Neural progenitor cell (in vitro differentiated cells): ENCODE results near the gene CERT1. TPM values are rescaled to one million over a fixed set of nuclear protein-coding genes. Genes with fewer than 3 reads are reported as not detected.

ENCODE experiments used
- DNase-seq: peaks from one replicate; pipeline ENCODE4 v3.0.0-alpha.2; 2016; ENCODE audit warnings: low spot score
- H2AFZ ChIP-seq: fragments of 200-600 bp; sonication (generic); replicated peaks from 2 replicates; pipeline ENCODE4 v1.6.1; 2016; ENCODE audit warnings: antibody characterized with exemption
- H3F3A ChIP-seq: fragments of 200-600 bp; sonication (generic); 2 replicates; pipeline ENCODE4 v1.6.1; 2016; ENCODE audit warnings: antibody characterized with exemption, low read depth
- H3K27ac ChIP-seq: fragments of 200-600 bp; sonication (generic); 2 replicates; pipeline ENCODE4 v1.5.1; 2016; ENCODE audit warnings: mild to moderate bottlenecking
- H3K27me3 ChIP-seq: fragments of 200-600 bp; sonication (generic); 2 replicates; pipeline ENCODE4 v1.6.1; 2016; ENCODE audit warnings: mild to moderate bottlenecking, moderate library complexity
- H3K36me3 ChIP-seq: fragments of 200-600 bp; sonication (generic); 2 replicates; pipeline ENCODE4 v1.5.1; 2016
- H3K4me1 ChIP-seq: fragments of 200-600 bp; sonication (generic); 2 replicates; pipeline ENCODE4 v1.6.1; 2016; ENCODE audit warnings: mixed run types
- H3K4me2 ChIP-seq: fragments of 200-600 bp; sonication (generic); 2 replicates; pipeline ENCODE4 v1.6.1; 2016
- H3K4me3 ChIP-seq: fragments of 200-600 bp; sonication (generic); 2 replicates; pipeline ENCODE4 v1.5.1; 2016
- H3K79me2 ChIP-seq: fragments of 200-600 bp; sonication (generic); 2 replicates; pipeline ENCODE4 v1.6.1; 2016; ENCODE audit warnings: low read depth
- H3K9ac ChIP-seq: fragments of 200-600 bp; sonication (generic); 2 replicates; pipeline ENCODE4 v1.6.1; 2016
- H3K9me3 ChIP-seq: fragments of 200-600 bp; sonication (generic); 2 replicates; pipeline ENCODE4 v1.5.1; 2016; ENCODE audit warnings: low read depth
- H4K20me1 ChIP-seq: fragments of 200-600 bp; sonication (generic); 2 replicates; pipeline ENCODE4 v1.6.1; 2016; ENCODE audit warnings: low read depth
- H3K27ac Mint-ChIP-seq: 3 replicates; pipeline ENCODE4 v1.8.0; 2021; ENCODE audit warnings: mixed read lengths
- H3K27me3 Mint-ChIP-seq: 2 replicates; pipeline ENCODE4 v1.8.0; 2022; ENCODE audit warnings: low read depth, mild to moderate bottlenecking, inconsistent platforms, moderate library complexity, mixed read lengths; ENCODE audit not compliant: insufficient read depth
- H3K36me3 Mint-ChIP-seq: 3 replicates; pipeline ENCODE4 v1.8.0; 2021; ENCODE audit warnings: mixed read lengths
- H3K4me1 Mint-ChIP-seq: 3 replicates; pipeline ENCODE4 v1.8.0; 2021; ENCODE audit warnings: mixed read lengths
- H3K4me3 Mint-ChIP-seq: 3 replicates; pipeline ENCODE4 v1.8.0; 2021; ENCODE audit warnings: mild to moderate bottlenecking, moderate library complexity, mixed read lengths
- H3K9me3 Mint-ChIP-seq: 3 replicates; pipeline ENCODE4 v1.8.0; 2020; ENCODE audit warnings: mixed read lengths
- CTCF ChIP-seq: fragments of 200-600 bp; sonication (generic); IDR thresholded peaks from 2 replicates; pipeline ENCODE4 v1.5.1; 2017; ENCODE audit warnings: antibody characterized with exemption, mild to moderate bottlenecking
- EZH2 ChIP-seq: fragments of 200-600 bp; sonication (generic); IDR thresholded peaks from 2 replicates; pipeline ENCODE4 v1.6.1; 2017; ENCODE audit warnings: antibody characterized with exemption, mild to moderate bottlenecking, moderate library complexity
- EZH2phosphoT487 ChIP-seq: fragments of 200-600 bp; sonication (generic); IDR thresholded peaks from 2 replicates; pipeline ENCODE4 v1.6.1; 2017; ENCODE audit warnings: antibody characterized with exemption
- total RNA-seq: library from RNA; depleted of rRNA; stranded (reverse); fragments of >200 nt; gene quantifications from 2 replicates; pipeline ENCODE4 v1.2.3, GENCODE V29; 2015; ENCODE audit warnings: low replicate concordance

Gene CERT1
- total RNA-seq, 1 donor from 2014 or later: 50.4 TPM

DNA sequence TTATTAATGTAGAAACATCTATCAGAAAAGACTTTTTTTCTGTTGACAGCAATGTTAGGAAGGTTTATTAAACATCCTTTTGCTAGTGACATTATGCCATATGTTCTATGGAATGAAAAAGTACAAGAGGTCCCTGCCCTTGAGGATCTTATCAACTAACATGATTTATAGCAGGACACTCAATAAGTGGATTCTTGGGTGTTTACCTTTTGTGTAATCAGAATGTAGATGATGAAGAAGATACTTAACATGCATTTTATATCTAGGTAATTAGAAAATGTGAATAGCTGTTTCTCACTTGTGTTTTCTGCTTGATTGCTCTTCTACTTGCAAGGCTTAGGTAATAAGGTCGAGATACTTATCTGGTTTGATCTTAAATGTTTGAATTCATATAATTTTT, 169.5 kb downstream of the CERT1 start:
- no peaks in the 10 kb centered on the region for H3K27me3 ChIP-seq
- no peak overlapping the region for H3K27ac ChIP-seq
- no peaks in the 10 kb centered on the region for H3K9me3 ChIP-seq
- peaks cover 26% of the 10 kb centered on the region for H3K4me1 ChIP-seq
- Mint-ChIP-seq H3K27ac (no peak overlapping the region), H3K4me3 (no peak overlapping the region), H3K9me3 (no peaks in the 10 kb centered on the region), H3K4me1 (peaks cover 30% of the 10 kb centered on the region), H3K36me3 (peaks cover 39% of the 10 kb centered on the region), H3K27me3 (peaks cover 2% of the 10 kb centered on the region)
- peaks cover 90% of the 10 kb centered on the region for H4K20me1 ChIP-seq
- H2AFZ ChIP-seq: no peak overlapping the region
- H3K36me3 ChIP-seq: peaks cover 28% of the 10 kb centered on the region
- peak overlapping the region; percentile 2 for H3K4me3 ChIP-seq
- no peak for TF ChIP-seq EZH2phosphoT487
- TF ChIP-seq EZH2: no peak
- no peak for TF ChIP-seq CTCF
- H3F3A ChIP-seq: peaks cover 12% of the 10 kb centered on the region
- no peak for DNase-seq
- no peak overlapping the region for H3K9ac ChIP-seq
- peak overlapping the region; percentile 87 for H3K4me2 ChIP-seq
- H3K79me2 ChIP-seq: peaks cover 98% of the 10 kb centered on the region

DNA sequence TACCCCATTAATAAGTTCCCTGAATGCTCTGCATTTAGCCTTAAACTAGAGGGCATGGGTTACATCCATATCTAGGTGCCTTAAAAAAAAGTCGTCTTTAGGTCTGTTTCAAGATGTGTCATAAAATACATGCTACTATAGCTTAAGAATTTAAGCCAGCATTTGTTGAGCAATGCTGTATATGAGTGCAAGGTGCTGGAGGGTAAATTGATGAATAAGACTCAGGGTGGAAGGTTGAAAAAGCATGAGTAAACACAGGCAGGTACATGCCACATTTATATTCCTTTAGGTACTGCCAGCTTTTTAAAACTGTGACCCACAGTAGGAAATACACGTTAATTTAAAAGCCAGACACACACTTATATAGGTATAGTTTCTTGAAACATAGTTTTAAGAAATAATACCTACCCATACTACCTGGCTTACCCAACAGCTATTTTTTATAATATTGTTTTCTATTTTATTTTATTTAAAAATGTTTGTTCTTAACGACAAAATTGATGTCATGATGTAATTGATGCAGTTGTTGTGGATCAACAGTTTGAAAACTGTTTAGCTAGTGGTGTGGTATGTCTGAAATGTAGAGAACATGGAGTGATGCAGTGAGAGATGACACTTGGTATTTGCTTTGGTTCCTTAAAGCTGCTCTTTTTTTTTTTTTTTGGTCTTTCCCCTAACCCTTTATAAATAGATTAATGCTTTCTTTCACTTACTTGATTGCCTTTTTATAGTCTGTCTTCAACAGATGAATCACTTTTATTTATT, 170.5 kb downstream of the CERT1 start:
- H3K27ac Mint-ChIP-seq: no peak overlapping the region

DNA sequence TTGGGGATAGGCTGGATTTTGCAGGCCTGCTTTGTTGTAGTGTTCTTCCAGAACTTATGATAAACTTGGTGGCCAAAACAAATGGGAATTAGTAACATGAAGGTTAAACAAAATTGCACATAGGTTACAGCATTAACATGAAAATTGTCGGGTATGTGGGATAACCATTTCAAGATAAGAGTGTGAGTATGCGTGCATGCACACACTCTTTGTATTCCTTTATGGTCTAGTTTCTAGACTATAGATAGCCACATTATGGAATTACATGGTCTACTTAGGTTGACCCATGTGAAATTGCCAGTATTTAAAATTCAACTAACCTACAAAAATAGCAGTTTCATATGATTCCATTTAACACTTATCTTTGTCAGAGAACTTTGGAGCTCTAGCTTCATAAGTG, 173.0 kb downstream of the CERT1 start:
- H3K4me3 ChIP-seq: peak overlapping the region; percentile 84
- H3K9me3 Mint-ChIP-seq: peaks cover 6% of the 10 kb centered on the region
- H3K4me1 Mint-ChIP-seq: peaks cover 30% of the 10 kb centered on the region
- no peaks in the 10 kb centered on the region for H3K27me3 ChIP-seq
- H3F3A ChIP-seq: peaks cover 13% of the 10 kb centered on the region
- DNase-seq: no peak
- peak overlapping the region; percentile 94 for H3K4me2 ChIP-seq
- peak overlapping the region; percentile 93 for H3K27ac ChIP-seq
- no peak overlapping the region for H2AFZ ChIP-seq
- no peaks in the 10 kb centered on the region for H3K9me3 ChIP-seq
- peaks cover 2% of the 10 kb centered on the region for H3K27me3 Mint-ChIP-seq
- TF ChIP-seq EZH2 (no peak), EZH2phosphoT487 (no peak), CTCF (no peak)
- peaks cover 63% of the 10 kb centered on the region for H3K79me2 ChIP-seq
- H3K4me1 ChIP-seq: peaks cover 33% of the 10 kb centered on the region
- peaks cover 26% of the 10 kb centered on the region for H3K36me3 Mint-ChIP-seq
- H3K4me3 Mint-ChIP-seq: no peak overlapping the region
- H3K9ac ChIP-seq: peak overlapping the region; percentile 80
- H4K20me1 ChIP-seq: peaks cover 60% of the 10 kb centered on the region
- H3K27ac Mint-ChIP-seq: no peak overlapping the region
- H3K36me3 ChIP-seq: no peaks in the 10 kb centered on the region

More for the DNA sequence above, 170.5 kb downstream of the CERT1 start:
- Histone ChIP-seq H2AFZ (no peak overlapping the region), H4K20me1 (peaks cover 83% of the 10 kb centered on the region), H3K27me3 (no peaks in the 10 kb centered on the region), H3K9ac (no peak overlapping the region), H3K36me3 (peaks cover 20% of the 10 kb centered on the region), H3K4me2 (peak overlapping the region; percentile 87), H3K79me2 (peaks cover 88% of the 10 kb centered on the region), H3K9me3 (no peaks in the 10 kb centered on the region), H3K4me3 (peak overlapping the region; percentile 84), H3K27ac (no peak overlapping the region), H3K4me1 (peaks cover 30% of the 10 kb centered on the region), H3F3A (peaks cover 20% of the 10 kb centered on the region)
- H3K4me3 Mint-ChIP-seq: peak overlapping the region; percentile 30
- TF ChIP-seq CTCF: no peak
- TF ChIP-seq EZH2phosphoT487: no peak
- TF ChIP-seq EZH2: no peak
- no peak for DNase-seq
- H3K27me3 Mint-ChIP-seq: peaks cover 2% of the 10 kb centered on the region
- H3K9me3 Mint-ChIP-seq: no peaks in the 10 kb centered on the region
- peaks cover 35% of the 10 kb centered on the region for H3K36me3 Mint-ChIP-seq
- peaks cover 30% of the 10 kb centered on the region for H3K4me1 Mint-ChIP-seq
